GM10248 (cell line): ENCODE data around the gene STYK1.

Experiments used
- CTCF ChIA-PET: fragments of 300-600 bp; sonication (Branson Sonifier 250); formaldehyde crosslinking; extraction: SDS; loops from one replicate; lab custom pipeline; 2021; ENCODE audit warnings: antibody characterized with exemption; lab: Yijun Ruan, JAX
- POLR2A ChIA-PET: fragments of 350-650 bp; sonication (Branson Sonifier 250); formaldehyde crosslinking; extraction: SDS; loops from one replicate; lab custom pipeline; 2020; ENCODE audit warnings: antibody characterized with exemption; lab: Yijun Ruan, JAX
- DNase-seq: peaks from one replicate; pipeline ENCODE4 v3.0.0; 2012; ENCODE audit errors: extremely low spot score
- CTCF ChIP-seq: IDR thresholded peaks from 2 replicates; pipeline ENCODE4 v1.5.1; 2012; ENCODE audit warnings: mild to moderate bottlenecking, low read depth; ENCODE audit errors: extremely low read depth, missing control alignments, control extremely low read depth

STYK1 gene

DNA sequence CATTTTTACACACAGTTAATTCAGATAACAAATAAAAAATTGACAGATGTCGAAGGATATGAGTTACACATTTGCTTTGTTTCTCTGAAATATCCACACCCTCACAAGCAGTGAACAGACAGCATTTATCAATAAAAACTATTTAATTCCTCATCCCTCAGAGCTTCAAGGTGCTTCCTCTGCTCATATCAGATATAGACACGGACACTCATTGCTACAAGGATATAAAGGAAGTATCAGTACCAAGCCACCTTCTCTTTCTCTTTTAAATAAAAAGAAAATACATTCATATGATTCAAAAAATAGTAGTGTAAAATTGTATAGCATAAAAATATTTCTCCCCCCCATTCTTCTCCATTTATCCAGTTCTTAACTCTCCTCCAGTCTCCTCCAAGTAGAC, 38.5 kb downstream of the STYK1 start:
- POLR2A ChIA-PET: no interaction called here
- no peak for TF ChIP-seq CTCF
- no peak for DNase-seq
- CTCF ChIA-PET: interaction anchor here (1.2 kb wide), 1 partner anchor 32 kb away, joined by 3 read pairs; no protein-coding TSS in a partner anchor

- no peak for DNase-seq
- ChIA-PET CTCF (interaction anchor here (1.2 kb wide), 1 partner anchor 33 kb away, joined by 3 read pairs; no protein-coding TSS in a partner anchor), POLR2A (no interaction called here)
- no peak for TF ChIP-seq CTCF
These were observed 39.4 kb downstream of the STYK1 start for GRCh38 chr12:10634427-10634826.

GRCh38 chr12:10633541-10633940, 40.3 kb downstream of the STYK1 start:
- ChIA-PET CTCF (no interaction called here), POLR2A (no interaction called here)
- TF ChIP-seq CTCF: no peak
- no peak for DNase-seq

- CTCF ChIA-PET: no interaction called here
- DNase-seq: no peak
- no peak for TF ChIP-seq CTCF
- POLR2A ChIA-PET: no interaction called here
These were observed 41.6 kb downstream of the STYK1 start for GRCh38 chr12:10632226-10632625.

GRCh38 chr12:10624605-10625004, 49.2 kb downstream of the STYK1 start:
- POLR2A ChIA-PET: no interaction called here
- TF ChIP-seq CTCF: no peak
- CTCF ChIA-PET: no interaction called here
- DNase-seq: no peak

- ChIA-PET CTCF (no interaction called here), POLR2A (no interaction called here)
- DNase-seq: no peak
- no peak for TF ChIP-seq CTCF
These were observed 50.7 kb downstream of the STYK1 start for GRCh38 chr12:10623131-10623530.

DNA sequence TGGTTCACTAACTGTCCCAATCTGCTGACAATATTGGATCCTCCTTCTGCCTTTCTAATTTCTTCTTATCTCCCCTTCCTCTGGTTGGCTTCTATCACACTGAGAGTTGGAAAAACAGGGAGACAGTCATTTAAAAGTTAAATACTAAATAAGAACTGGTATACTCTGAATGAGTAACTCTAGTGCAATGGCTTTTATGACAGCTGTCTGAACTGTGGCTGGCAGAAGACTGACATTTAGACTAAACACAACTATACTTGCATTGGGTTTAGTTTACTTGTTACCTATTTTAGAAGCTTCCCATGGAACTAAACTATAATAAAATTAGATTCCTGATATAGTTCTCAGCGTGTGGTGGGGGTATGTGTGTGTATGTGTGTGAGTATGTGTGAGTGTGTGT, 52.6 kb downstream of the STYK1 start:
- CTCF ChIA-PET: no interaction called here
- POLR2A ChIA-PET: no interaction called here
- DNase-seq: no peak
- TF ChIP-seq CTCF: no peak
